HG03565 (cell line): Measurements from ENCODE around the gene PTPN4.

Experiments used
- ATAC-seq: cut with Tn5 transposase; IDR thresholded peaks from one replicate; pipeline ENCODE4 v1.9.1; 2021; ENCODE audit warnings: mild to moderate bottlenecking, moderate library complexity; ENCODE audit not compliant: unreplicated experiment

PTPN4 gene

GRCh38 chr2:119759451-119760236 lies at the start of gene PTPN4:
Gene PTPN4 (plus strand): TSS chr2:119759922. CDS start chr2:119809854, 49,932 bp downstream.
- peak; percentile 91 for ATAC-seq

- no peak for ATAC-seq
Observed at GRCh38 chr2:119710281-119710680, 49.4 kb upstream of the PTPN4 start.

- no peak for ATAC-seq
Observed at GRCh38 chr2:119711352-119711751, 48.4 kb upstream of the PTPN4 start.

GRCh38 chr2:119712571-119712970 lies 47.2 kb upstream of the PTPN4 start:
- ATAC-seq = no peak

GRCh38 chr2:119713819-119714490 lies 45.8 kb upstream of the PTPN4 start:
- no peak for ATAC-seq

- ATAC-seq = no peak
Observed at GRCh38 chr2:119715409-119716283, 44.1 kb upstream of the PTPN4 start.

- no peak for ATAC-seq
Observed at GRCh38 chr2:119716284-119716672, 43.4 kb upstream of the PTPN4 start.

GRCh38 chr2:119718501-119719260 lies 41.0 kb upstream of the PTPN4 start:
- ATAC-seq = no peak

- no peak for ATAC-seq
Observed at GRCh38 chr2:119719261-119719627, 40.5 kb upstream of the PTPN4 start.

GRCh38 chr2:119721043-119721442 lies 38.7 kb upstream of the PTPN4 start:
- ATAC-seq = no peak

GRCh38 chr2:119721462-119721861 lies 38.3 kb upstream of the PTPN4 start:
- no peak for ATAC-seq

- no peak for ATAC-seq
Observed at GRCh38 chr2:119721904-119722303, 37.8 kb upstream of the PTPN4 start.

GRCh38 chr2:119723186-119723585 lies 36.5 kb upstream of the PTPN4 start:
- ATAC-seq = no peak

- no peak for ATAC-seq
Observed at GRCh38 chr2:119723784-119724467, 35.8 kb upstream of the PTPN4 start.

- ATAC-seq = no peak
Observed at GRCh38 chr2:119724656-119725485, 34.9 kb upstream of the PTPN4 start.

GRCh38 chr2:119727493-119727892 lies 32.2 kb upstream of the PTPN4 start:
- no peak for ATAC-seq

GRCh38 chr2:119728421-119728820 lies 31.3 kb upstream of the PTPN4 start:
- no peak for ATAC-seq

GRCh38 chr2:119730671-119731177 lies 29.0 kb upstream of the PTPN4 start:
- ATAC-seq = no peak

GRCh38 chr2:119731983-119732382 lies 27.7 kb upstream of the PTPN4 start:
- no peak for ATAC-seq
